ENCODE results near the gene ANKRD9.

Gene ANKRD9

DNA sequence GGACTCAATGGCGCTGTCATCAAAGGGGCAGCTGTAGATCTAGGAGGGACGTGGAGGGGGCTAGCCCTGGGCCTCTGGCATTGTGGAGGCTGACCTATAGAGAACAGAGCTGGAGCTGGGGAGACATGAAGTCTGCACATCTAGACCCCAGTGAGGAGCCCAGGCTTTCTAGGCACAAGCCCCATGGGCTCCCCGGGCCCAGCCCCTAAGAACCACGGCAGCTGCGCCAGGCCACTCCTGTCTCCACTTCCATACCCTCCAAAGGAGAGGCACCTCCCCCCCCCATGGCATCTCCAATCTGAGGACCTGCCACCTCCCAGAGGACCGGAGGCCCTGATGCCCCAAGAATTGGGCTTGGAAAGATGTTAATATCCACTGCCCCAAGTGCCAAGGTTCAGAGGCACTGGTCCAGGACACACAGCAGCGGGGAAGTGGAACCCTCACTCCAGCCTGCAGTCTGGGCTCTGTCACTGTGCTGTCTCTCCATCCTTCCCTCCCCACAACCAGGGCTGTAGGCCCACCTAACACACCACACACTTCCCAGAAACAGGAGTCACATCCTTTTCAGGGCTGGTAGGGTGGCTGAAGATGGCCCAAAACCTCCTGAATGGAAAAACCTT is 4.5 kb downstream of the ANKRD9 start:
- no peak for DNase-seq (ENCODE audit: low read depth)
- no peak overlapping the region for H3K4me3 ChIP-seq (ENCODE audit: low read depth, low read length)
- TF ChIP-seq, protein P1, sequence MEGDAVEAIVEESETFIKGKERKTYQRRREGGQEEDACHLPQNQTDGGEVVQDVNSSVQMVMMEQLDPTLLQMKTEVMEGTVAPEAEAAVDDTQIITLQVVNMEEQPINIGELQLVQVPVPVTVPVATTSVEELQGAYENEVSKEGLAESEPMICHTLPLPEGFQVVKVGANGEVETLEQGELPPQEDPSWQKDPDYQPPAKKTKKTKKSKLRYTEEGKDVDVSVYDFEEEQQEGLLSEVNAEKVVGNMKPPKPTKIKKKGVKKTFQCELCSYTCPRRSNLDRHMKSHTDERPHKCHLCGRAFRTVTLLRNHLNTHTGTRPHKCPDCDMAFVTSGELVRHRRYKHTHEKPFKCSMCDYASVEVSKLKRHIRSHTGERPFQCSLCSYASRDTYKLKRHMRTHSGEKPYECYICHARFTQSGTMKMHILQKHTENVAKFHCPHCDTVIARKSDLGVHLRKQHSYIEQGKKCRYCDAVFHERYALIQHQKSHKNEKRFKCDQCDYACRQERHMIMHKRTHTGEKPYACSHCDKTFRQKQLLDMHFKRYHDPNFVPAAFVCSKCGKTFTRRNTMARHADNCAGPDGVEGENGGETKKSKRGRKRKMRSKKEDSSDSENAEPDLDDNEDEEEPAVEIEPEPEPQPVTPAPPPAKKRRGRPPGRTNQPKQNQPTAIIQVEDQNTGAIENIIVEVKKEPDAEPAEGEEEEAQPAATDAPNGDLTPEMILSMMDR (conservative IDR thresholded peaks at IDR 0.05; ENCODE audit: low read depth, low read length), result no peak

DNA sequence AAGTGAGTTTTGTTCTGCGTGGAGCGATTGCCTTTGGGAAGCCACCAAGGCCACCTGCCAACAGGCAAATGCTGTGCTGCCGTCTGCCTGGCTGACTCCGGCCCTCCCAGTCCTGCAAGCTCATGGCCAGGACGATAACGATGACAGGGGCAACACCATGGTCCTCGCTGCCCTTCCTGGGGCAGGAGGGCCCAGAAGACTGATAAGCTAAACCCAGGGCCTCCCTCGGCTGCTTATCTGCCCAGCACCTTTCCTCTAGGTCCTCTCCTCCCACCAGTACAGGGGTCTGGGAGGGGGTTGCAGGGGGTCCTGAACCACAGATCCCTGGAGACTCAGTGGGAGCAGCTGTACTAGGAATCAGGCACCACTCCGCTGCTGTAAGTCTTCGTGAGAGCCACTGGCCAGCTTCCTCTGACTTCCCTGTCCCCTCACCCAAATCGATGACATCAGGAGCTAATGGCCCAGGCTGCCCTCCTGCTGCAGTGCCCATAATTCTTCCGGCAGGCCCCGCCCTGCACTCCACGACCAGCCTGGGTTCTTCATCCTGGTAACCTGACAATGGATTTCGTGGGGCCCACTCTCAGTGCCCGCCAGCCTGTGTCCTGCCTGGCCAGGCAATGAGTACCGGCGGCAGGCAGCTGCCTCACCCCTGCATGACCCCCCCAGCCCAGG is 5.1 kb downstream of the ANKRD9 start:
- DNase-seq (ENCODE audit: low read depth), result no peak
- TF ChIP-seq, protein P1 (conservative IDR thresholded peaks at IDR 0.05; ENCODE audit: low read depth, low read length), result no peak
- H3K4me3 ChIP-seq (ENCODE audit: low read depth, low read length), result no peak overlapping the region

GRCh38 chr14:102503641-102504327 is 5.8 kb downstream of the ANKRD9 start:
- no peak overlapping the region for H3K4me3 ChIP-seq (ENCODE audit: low read depth, low read length)
- TF ChIP-seq, protein P1 (conservative IDR thresholded peaks at IDR 0.05; ENCODE audit: low read depth, low read length), result no peak
- no peak for DNase-seq (ENCODE audit: low read depth)

GRCh38 chr14:102502571-102502970 is 7.0 kb downstream of the ANKRD9 start:
- DNase-seq (ENCODE audit: low read depth), result no peak
- H3K4me3 ChIP-seq (ENCODE audit: low read depth, low read length), result no peak overlapping the region
- TF ChIP-seq, protein P1 (conservative IDR thresholded peaks at IDR 0.05; ENCODE audit: low read depth, low read length), result no peak

GRCh38 chr14:102501751-102502315 is 7.7 kb downstream of the ANKRD9 start:
- no peak overlapping the region for H3K4me3 ChIP-seq (ENCODE audit: low read depth, low read length)
- no peak for DNase-seq (ENCODE audit: low read depth)
- TF ChIP-seq, protein P1 (conservative IDR thresholded peaks at IDR 0.05; ENCODE audit: low read depth, low read length), result no peak

- H3K4me3 ChIP-seq (ENCODE audit: low read depth, low read length), result no peak overlapping the region
- no peak for DNase-seq (ENCODE audit: low read depth)
- TF ChIP-seq, protein P1 (conservative IDR thresholded peaks at IDR 0.05; ENCODE audit: low read depth, low read length), result no peak
These were observed 8.9 kb downstream of the ANKRD9 start for GRCh38 chr14:102500713-102501112.

All from choroid plexus epithelial cell (primary cell).